ENCODE measurements around the gene THUMPD3. TPM values are rescaled to one million over a fixed set of nuclear protein-coding genes. Genes with fewer than 3 reads are reported as not detected.

The THUMPD3 gene
- total RNA-seq, 1 donor from 2014 or later, result 16.1 TPM

DNA sequence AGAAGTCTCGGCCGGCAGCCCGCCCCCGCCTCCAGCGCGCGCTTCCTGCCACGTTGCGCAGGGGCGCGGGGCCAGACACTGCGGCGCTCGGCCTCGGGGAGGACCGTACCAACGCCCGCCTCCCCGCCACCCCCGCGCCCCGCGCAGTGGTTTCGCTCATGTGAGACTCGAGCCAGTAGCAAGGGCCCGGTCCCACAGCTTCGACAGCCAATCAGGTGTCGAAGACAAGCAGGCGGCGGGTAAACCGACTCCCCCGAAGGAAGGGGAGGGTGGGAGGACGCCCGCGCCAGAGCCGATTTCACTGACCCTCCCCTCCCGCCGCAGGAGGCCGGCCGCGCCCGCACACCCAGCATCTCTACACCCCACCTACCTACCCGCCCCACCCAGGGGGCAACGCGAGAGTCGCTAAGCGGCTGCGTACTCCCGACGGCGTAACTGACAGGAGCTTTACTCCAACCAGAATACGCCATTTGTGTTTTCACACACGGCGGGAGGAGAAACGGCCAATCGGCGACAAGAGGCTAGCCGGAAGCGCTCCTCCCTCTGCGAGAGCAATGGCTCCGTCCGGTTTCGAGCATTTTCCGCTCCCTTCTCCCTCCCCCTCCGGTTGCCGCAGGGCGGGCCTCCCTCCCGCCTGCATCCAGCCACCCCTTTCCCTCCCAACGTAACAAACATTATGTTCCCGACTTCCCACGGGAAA lies 33.9 kb downstream of the THUMPD3 start:
- DNase-seq (ENCODE audit: low spot score), result peak; percentile 100

DNA sequence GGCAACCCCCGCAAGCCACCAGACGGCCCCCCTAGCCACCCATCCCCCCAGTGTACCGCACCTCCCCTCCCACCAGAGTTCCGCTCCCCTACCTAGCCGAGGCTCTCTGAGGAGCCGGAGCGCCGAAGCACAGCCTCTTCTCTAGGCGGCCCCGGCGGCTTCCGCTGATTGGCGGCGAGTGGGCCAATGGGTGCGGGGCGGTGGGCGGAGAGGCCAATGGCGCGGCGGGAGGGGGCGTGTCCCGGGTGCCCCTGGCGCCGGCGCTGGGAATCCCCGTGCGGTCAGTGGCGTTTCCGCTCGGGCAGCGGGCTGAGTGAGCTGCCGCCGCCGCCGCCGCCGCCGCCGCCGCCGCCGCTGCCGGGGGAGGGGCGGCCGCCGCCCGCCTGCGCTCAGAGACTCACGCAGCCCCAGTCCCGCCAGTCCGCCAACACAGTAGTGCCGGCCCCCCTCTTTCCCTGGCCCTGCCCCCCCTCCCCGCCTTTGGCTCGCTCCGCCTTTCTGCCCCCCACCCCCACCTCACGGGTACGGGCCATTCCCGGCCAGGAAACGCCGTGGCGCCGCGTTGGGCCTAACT lies 34.6 kb downstream of the THUMPD3 start, which contains the start of gene SETD5:
SETD5 (plus strand) TSS at position 284 of the 574 bp plus-strand sequence. CDS start 31,324 bp downstream, outside the sequence.
- DNase-seq (ENCODE audit: low spot score), result peak; percentile 98

DNA sequence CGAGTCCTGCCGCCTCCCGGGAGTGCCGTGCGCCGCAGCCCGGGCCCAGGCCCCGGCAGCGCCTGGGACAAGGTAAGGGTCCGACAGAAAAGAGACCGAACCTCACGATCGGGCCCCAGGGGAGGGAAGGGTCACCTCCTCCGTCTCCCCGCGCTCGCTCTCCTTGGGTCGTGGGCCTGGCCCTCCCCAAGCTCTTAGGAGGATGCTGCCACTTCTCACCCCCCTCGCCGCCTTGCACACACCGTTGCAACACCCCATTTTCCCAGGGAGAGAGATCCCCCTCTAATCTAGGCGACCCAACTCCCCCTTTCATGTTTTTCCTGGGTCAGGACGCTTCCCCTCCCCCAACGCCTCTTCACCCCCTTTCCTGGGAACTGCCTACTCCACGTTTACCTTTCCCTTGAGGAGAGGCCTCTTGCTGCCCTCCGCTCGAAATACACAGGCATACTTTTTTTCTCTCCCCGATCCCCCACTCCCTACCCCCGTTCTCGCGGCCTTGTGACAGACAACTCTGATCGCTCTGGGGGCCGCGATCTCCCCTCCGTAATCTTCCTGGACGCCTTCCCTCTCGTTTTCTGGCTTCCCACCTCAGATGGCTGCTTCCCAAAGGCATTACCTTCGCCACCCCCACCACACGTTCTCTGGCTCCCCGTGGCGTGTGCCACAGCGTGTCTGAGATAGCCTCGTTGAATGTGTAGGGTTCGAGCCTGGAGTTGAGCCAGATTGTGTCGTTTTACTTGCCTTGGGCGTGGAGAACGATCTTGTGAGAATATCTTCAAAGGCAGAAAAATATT lies 35.2 kb downstream of the THUMPD3 start:
- DNase-seq (ENCODE audit: low spot score), result peak; percentile 61

DNA sequence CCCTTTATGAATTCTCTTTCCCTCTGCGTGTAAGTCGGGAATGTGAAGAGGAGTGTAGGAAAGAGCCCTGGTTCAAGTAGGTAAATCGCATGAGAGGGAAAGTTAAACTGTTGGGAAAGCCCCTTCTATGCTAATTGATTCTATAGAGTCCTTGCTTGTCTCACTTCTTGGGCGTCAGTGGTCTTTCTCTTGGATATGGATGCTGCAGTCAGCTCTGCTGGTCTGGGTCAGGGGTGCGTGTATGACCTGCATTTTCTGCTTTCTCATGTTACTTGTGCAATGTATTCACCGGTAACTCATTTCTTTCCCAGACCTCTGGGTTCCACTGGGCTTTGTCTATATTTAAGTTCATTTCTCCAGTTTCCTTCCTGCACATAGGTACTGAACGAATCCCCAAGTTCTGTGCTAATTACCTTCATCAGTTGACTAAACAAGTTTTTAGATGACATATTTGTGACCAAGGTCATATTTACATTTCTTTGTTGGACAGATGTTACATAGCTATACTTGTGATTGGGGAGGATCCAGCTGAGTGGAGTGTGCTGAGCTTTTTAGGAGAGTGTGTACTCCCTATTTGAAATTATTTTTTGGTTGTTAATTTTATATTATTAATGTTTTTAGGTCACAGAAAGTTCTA lies 36.0 kb downstream of the THUMPD3 start:
- peak; percentile 50 for DNase-seq (ENCODE audit: low spot score)

DNA sequence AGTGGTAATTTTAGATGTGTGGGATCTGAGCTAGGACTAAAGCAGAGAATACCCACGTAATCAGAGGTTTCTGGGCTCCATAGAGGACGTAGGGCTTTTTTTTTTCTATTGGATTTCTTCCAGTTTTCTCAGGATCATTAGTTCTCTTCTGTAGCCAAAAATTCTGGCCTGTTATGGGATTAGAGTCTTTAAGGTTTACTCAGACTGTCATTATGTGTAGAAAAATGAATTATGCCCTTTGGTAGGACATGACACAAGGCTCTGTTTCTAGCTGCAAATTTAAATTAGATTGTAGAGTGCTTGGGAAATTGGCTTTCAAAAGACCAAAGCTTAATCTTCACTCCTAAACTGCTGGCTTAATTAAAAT lies 36.5 kb downstream of the THUMPD3 start:
- no peak for DNase-seq (ENCODE audit: low spot score)

DNA sequence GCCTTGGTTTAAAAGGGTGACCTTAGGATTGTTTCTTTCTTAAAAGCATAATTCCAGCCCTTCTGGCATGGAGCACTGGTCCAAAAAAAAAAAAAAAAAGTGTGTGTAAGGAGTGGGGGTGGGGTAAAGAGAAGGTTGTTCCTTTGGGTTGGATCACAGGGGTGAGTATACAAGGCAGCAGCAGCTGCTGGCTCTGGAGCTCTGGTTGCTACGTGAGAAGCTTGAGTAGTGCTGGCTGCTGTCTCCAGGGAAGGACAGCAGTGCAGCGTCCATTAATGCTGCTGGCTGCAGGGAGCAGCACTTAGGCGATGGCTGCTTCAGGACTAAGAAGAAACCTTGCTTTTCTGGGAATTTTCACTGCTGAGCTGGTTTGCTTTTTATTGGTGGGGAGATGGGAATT lies 36.9 kb downstream of the THUMPD3 start:
- DNase-seq (ENCODE audit: low spot score), result peak; percentile 97

DNA sequence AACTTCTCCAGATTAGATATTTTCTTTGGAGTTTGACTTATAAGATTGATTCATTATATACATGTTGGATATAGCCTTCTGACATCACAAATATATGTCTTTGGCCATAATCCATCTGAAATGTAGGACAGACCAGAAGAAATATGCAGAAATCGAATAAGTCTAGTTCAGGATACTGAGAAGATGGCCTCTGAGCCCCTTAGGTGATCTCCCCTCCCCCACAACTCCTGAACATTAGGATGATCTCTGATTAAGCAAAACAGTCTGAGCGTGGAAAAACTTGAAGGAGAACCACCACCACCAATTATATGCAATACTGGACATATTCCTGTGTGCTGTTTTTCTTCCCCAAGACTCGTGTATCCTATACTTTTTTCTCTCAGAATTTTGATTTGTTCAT lies 37.8 kb downstream of the THUMPD3 start:
- no peak for DNase-seq (ENCODE audit: low spot score)

DNA sequence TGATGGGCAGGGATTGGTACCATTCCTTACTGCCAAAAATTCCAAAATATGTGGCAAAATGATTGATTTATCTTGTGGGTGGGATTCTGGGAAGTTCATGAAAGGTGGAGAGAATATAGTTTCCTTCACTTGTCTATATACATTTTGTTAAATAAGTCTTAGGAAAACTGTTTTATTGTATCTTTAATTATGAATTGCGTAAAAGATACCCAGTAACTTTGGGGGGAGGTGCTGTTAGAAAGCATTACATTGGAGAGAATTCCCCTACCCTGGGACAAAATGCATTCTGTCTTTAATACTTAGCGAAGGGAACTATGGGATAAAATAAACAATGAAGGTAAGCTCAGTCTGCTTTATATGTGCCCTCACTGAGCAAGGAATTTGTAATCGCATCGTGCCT lies 39.1 kb downstream of the THUMPD3 start:
- no peak for DNase-seq (ENCODE audit: low spot score)

DNA sequence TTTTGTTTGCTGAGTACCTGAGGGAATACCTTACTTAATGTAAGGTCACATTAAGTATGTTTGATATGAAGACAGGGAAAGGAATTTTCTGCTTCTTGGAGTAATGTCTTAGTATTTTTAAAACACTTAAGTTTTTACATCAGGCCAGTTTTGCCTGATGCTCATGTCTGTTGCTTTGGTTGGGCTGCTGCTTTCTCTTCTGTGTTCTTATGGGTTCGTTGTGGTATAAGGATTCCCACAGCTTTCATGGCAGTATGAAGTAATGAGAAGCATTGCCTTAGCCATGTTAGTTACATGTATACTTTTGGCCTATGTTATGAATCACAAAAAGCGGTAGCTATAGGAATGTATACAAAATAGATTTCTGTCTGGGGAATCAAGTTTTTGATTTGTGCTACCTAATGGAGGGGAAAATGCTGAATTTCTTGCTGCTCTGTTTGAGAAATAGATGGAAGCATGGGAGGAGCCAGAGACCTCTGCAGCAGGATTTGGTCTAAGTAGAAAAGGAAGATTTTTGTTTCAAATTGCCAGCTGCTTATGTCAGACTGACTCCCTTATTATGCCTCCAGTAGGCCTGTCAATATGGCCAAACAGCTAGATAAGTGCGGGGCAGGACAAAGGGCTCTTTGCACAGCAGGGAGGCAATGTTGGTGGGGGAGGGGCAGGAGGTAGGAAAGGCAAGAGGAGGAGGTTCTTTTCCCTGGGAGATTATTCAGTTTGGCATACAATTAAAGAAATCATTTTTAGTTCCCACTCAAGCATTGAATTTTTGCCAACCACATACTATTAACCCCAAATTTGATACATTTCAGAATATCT lies 39.8 kb downstream of the THUMPD3 start:
- DNase-seq (ENCODE audit: low spot score), result peak; percentile 25

DNA sequence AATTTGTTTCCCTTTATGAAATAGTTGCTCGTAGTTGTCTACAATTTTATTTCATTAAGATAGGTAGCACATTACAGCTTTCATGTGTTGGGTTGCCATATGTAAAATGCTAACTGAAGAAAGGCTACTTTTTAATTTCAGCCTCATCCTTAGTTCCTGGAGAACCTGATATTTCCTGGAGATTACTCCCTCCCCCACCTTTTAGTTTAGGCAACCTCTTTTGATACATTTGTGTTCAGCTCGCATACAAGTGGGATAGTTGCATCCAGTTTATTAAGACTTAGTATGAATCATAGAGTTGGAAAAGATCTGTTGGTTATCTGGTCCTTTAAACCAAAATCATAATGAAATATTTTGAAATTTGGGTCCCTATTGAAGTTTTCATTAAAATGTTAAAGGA lies 40.6 kb downstream of the THUMPD3 start:
- no peak for DNase-seq (ENCODE audit: low spot score)

DNA sequence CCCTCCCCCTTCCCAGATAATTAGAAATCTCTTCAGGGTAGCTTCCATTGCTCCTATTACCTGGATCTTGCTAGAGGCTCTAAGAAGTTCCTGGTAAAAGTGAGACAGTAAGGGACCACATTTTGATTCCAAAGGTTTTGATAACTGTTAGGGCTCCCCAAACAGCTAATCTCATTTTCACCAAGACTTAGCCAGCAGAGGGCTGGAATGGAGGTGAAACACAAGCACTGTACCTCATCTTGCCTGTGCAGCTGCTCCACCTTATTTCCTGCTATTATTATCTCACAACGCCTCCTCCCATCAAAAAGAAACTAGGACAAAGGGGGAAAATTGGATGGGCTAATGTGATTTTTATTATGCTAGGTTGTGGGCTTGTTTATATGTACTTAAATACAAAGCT lies 41.8 kb downstream of the THUMPD3 start:
- no peak for DNase-seq (ENCODE audit: low spot score)

DNA sequence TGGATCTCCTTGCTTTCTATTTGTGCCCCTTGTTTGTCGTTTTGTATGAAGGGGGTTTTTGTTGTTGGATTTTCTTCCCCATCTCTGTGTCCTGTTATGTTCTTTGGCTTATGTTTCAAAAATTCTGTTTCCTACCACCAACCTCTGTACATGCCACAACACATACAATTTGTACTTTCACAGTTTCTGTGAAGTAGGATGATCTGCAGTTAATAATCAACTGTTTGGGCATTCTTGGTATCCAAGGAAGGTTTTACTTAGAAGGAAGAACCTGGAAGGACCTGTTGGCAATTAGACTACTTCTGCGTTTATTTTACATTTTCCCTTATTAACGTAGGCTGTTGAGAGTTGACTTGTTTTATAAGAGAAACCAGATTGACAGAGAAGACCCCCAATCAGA lies 42.9 kb downstream of the THUMPD3 start:
- no peak for DNase-seq (ENCODE audit: low spot score)

DNA sequence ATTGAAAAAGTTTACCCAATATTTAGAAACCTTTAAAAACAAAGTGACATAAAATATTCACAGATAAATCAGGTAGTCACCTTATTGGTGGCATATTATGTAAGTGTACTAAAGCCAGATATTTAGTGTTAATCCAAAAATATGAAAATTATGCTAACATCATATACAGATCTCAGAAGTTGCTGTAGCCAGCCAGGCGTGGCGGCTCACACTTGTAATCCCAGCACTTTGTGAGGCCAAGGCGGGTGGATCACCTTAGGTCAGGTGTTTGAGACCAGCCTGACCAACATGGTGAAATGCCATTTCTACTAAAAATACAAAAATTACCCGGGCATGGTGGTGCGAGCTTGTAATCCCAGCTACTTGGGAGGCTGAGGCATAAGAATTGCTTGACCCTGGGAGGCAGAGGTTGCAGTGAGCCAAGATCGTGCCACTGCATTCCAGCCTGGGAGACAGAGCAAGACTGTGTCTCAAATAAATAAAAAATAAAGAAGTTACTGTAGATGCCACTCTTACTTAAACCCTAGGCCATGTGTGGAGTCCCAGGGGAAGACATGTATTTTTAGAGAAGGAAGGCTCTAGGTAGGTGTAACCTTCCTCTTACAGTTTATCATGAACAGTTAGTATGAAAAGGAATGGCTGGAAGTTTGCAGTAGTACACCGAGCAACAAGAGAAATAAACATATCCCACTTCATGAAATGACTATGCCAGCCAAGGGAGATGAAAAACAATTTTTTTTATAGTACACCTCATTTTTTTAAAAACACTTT lies 44.2 kb downstream of the THUMPD3 start:
- DNase-seq (ENCODE audit: low spot score), result no peak

DNA sequence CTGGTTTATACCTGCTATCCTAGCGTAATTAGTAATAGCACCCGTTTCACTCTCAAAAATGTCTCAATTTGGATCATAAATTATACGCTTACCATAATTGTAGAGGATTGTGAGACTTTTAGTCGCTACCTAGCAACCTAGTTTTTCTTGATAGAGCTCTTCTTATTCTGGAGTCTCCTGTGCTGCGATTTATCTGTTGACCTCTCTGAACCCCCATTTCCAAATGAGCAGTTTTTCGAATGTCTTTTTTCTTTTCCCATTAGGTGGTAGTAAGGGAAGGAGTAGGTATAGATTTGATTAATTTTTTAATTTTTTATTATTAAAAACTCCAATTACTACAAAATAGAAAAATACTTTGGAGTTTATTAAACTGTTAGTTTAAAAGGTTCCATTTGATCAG lies 45.2 kb downstream of the THUMPD3 start:
- no peak for DNase-seq (ENCODE audit: low spot score)

DNA sequence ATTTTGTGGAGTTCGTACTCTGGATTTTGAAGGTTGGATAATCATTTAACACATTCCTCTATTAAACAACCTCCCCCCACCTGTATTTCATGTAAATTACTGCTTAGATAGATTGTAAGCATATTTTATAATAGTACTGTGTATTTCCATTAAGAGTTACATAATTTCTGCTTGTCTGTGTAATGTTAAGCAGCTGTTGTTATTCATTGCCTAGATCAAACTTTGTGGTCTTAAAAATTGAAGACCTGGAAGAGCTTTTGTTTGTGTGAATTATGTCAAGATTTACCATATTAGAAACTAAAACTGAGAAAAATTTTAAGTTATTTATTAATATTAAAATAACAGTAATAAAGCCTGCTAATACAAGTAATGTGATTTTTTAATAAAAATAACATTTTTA lies 45.7 kb downstream of the THUMPD3 start:
- DNase-seq (ENCODE audit: low spot score), result no peak

DNA sequence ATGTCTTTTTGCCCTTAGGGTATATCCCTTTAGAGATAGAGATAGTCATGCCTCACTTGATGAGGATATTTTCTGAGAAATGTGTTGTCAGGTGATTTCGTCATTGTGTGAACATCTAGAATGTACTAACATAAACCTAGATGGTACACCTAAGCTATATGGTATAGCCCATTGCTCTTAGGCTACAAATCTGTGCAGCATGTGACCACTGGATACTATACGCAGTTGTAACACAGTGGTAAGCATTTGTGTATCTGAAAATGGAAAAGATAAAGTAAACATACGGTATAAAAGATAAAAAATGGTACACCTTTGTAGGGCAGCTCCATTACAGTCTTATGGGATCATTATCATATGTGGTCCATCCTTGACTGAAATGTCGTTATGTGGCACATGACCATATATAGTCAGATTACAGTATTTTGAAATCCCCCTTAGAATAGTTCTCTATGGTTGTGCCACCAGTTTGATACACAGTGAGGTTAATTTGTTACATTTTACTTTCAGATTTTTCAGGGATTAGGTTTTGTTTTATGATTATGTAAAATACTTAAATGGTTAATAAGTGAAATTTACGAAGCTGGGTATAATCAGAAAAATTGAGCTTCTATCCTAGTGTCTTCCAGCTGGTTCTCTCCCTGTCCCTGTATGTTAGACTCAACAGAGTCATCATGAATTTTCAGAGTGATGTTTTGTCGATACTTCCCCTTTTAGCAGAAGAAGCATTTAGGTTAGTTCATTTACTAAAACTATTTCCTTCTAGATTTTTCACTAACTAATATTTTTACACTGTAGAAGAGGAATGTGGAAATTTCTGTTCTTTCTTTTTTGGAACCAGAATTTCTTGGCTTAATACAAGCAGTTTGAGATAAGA lies 47.4 kb downstream of the THUMPD3 start:
- no peak for DNase-seq (ENCODE audit: low spot score)

DNA sequence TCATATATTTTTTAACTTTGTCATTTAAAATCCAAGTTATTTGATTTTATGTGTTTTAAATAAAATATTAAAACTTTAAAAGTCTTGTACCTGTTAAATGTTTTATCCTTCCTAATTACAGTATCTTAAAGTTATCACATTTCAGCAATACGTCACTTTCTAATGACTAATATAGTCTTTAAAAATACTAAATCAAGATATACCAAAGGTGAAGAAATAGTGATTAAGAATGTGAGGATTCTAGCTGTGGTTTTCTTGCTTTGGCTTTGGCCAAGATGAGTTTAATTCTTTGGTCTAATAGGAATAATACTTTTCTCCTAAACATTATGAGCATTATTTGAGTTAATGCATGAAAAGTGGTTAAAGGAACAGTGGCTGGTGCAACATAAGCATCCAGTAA lies 48.4 kb downstream of the THUMPD3 start:
- DNase-seq (ENCODE audit: low spot score), result no peak

DNA sequence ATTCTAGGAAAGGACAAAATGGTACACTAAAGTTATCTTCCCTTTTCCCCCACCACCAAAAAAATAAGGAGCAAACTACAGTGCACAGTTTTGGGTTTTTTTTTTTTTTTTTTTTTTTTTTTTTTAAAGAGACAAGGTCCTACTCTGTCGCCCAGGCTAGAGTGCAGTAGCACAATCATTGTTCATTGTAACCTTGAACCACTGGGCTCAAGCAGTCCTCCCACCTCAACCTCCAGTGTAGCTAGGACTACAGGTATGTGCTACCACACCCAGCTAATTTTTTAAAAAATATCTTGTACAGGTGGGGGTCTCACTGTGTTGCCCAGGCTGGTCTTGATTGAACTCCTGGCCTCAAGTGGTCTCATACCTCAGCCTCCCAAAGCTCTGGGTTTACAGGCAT lies 49.4 kb downstream of the THUMPD3 start:
- no peak for DNase-seq (ENCODE audit: low spot score)

DNA sequence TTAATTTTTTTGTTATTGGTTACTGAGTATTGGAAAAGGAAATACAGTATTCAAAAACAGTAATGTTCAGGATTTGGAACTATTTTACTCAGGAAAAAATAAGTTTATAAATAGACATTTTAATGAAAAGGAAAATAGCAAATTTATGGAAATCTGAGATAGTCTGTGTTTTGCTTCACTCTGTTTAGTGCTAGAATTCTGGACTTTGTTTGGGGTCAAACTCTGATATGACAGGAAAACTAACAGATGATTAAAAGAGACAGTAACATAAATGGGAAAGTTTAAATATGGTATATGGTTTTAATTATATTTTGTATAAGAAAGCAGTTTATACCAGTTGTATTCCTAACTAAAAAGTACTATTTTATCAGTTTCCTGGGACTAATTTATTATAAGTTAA lies 52.0 kb downstream of the THUMPD3 start:
- DNase-seq (ENCODE audit: low spot score), result no peak

Data from umbilical cord (tissue), 2 donors.